Heart right ventricle (tissue), 16 donors: Measurements from ENCODE around the gene MSH5. TPM values are rescaled to one million over a fixed set of nuclear protein-coding genes. Genes with fewer than 3 reads are reported as not detected.

Experiments
- ATAC-seq, 8 donors: fragments of 200-7000 bp; cut with Tn5 transposase; one replicate each; pipeline ENCODE4 v1.9.1; 2020; ENCODE audit warnings: mild to moderate bottlenecking in 8 of 8, moderate library complexity in 8 of 8, moderate number of reproducible peaks in 1 of 8
- DNase-seq, 2 donors: peaks; one replicate each; pipeline ENCODE4 v3.0.0-alpha.2; 2020
- H3K27ac ChIP-seq, 10 donors: fragments of 200-600 bp; sonication (generic) in 2 of 10; one replicate each; pipeline versions ENCODE4 v1.5.0 to v1.8.0; 2020 to 2022; ENCODE audit warnings: mild to moderate bottlenecking in 3 of 10
- H3K27me3 ChIP-seq, 7 donors: fragments of 200-600 bp; one replicate each; pipeline ENCODE4 v1.8.0; 2021 to 2022; ENCODE audit warnings: mild to moderate bottlenecking in 2 of 7
- H3K36me3 ChIP-seq, 9 donors: fragments of 200-600 bp; sonication (generic) in 1 of 9; one replicate each; pipeline versions ENCODE4 v1.5.0 to v1.8.0; 2020 to 2022; ENCODE audit warnings: mild to moderate bottlenecking in 2 of 9
- H3K4me1 ChIP-seq, 9 donors: fragments of 200-600 bp; sonication (generic) in 1 of 9; one replicate each; pipeline versions ENCODE4 v1.5.0 to v1.8.0; 2020 to 2022; ENCODE audit warnings: mild to moderate bottlenecking in 4 of 9
- H3K4me3 ChIP-seq, 10 donors: fragments of 200-600 bp; sonication (generic) in 2 of 10; one replicate each; pipeline versions ENCODE4 v1.5.0 to v1.8.0; 2020 to 2022; ENCODE audit warnings: mild to moderate bottlenecking in 7 of 10, moderate library complexity in 2 of 10
- H3K9me3 ChIP-seq, 11 donors: fragments of 200-600 bp in 10 of 11; sonication (generic) in 2 of 11; one replicate each; pipeline versions ENCODE4 v1.5.0 to v1.8.0; 2013 to 2022; ENCODE audit warnings: mild to moderate bottlenecking in 2 of 11, control low read depth in 1 of 11, moderate library complexity in 1 of 11
- CTCF ChIP-seq, 9 donors: fragments of 200-600 bp; sonication (generic) in 2 of 9; IDR thresholded peaks; one replicate each; pipeline versions ENCODE4 v1.5.0 to v1.8.0; 2021 to 2022; ENCODE audit warnings: antibody characterized with exemption in 9 of 9, mild to moderate bottlenecking in 5 of 9, moderate library complexity in 1 of 9
- WGBS, 2 donors: extraction: QIAGEN DNeasy Blood & Tissue Kit; methylation state at CpG; one replicate each; pipeline ENCODE4 v1.1.7; 2013; ENCODE audit warnings: inconsistent platforms in 1 of 2; 5-methylcytosine and 5-hydroxymethylcytosine counted together
- intact Hi-C, 10 donors: fragments of 100-400 bp; cut with DNase I; formaldehyde crosslinking; loops; one replicate each; pipeline versions ENCODE4 v1.11.1 to v1.14.2; 2022
- polyA plus RNA-seq, 2 donors: library from polyadenylated mRNA; stranded (reverse); fragments of 200-250 nt; gene quantifications; one replicate each; pipeline ENCODE4 v1.2.3, GENCODE V29; 2013
- total RNA-seq, 10 donors: library from RNA; stranded (reverse); fragmentation: NEBNext Ultra II Directional in 3 of 10; extraction: Animal tissue kit (Norgen Biotek cat#: 25700) in 3 of 10; gene quantifications; one replicate each; pipeline versions ENCODE4 v1.2.1 to v1.2.4, GENCODE V29; 2021 to 2023
- donor health status: Arrhythmogenic right ventricular cardiomyopathy.
- donor health status: ischemic (EF 13 %, LVEDD 7.1; RV severe dilation, severe dysfunction).
- donor health status: healthy with polysubstance abuse.
- donor health status: DM: no; HTN: yes; CAD: no.
- donor health status: DM: no; HTN: no; CAD: no.
- donor health status: ischemic (EF 25% LVEDD 6.9; RV normal size, moderate dysfunction).
- donor health status: ischemic (EF 25% LVEDD 5.7; RV mildly dilated, moderate dysfunction).
- donor health status: healthy.
- donor health status: DM: yes; HTN: yes; CAD: no.
- donor health status: Ischemic cardiomyopathy.
- donor health status: ischemic (EF 35%, LVEDD 5.7; RV mildly dilated, moderate dysfunction).
- donor health status: nonischemic (EF 11% LVEDD 7.7; RV severe dilation, severe dysfunction).
- donor health status: DM: yes; HTN: yes; CAD: no.
- donor health status: PGD.
- donor health status: ischemic (EF 29% LVEDD 5.4; RV normal size, mild dysfunction).
- donor health status: nonischemic (EF 23%, LVEDD 6.1; RV moderate dilation, normal function).

MSH5 gene
- total and polyA plus RNA-seq, 12 donors: 0.89 to 6.1 (median 2.6) TPM

GRCh38 chr6:31728767-31729514 is 10.9 kb upstream of the MSH5 start, which contains the start of gene DDAH2:
Gene DDAH2, minus strand, starts transcription at chr6:31729299. Its CDS starts 138 bp downstream, at chr6:31729161.
- H3K27ac ChIP-seq: peak within 1 kb of the TSS; percentile 93 to 97 (median 94)
- H3K36me3 ChIP-seq: peaks cover 0 to 73% (median 44%) of the 10 kb centered on the region in 9 donors
- H3K4me1 ChIP-seq: peaks cover 10 to 76% (median 46%) of the 10 kb centered on the region in 9 donors
- intact Hi-C loops: loop anchor here in 6 of 10 donors (1.0 to 5.0 kb wide), 5 partner anchors 28 to 103 kb away; partner anchors contain the start of genes LY6G5C (in 1 of the 6) and VARS1 (in 1 of the 6)
- H3K9me3 ChIP-seq: no peaks in the 10 kb centered on the region
- ATAC-seq: peak; percentile 25 to 51 (median 44)
- peak in 1 of 2 donors; percentile 32 for DNase-seq
- peak within 1 kb of the TSS; percentile 66 to 95 (median 78) for H3K4me3 ChIP-seq
- peak in 3 of 9 donors; percentile 34 to 77 (median 67) for TF ChIP-seq CTCF (IDR thresholded peaks at IDR 0.05)
- WGBS, 2 donors: 11 to 18% methylated on average over 36 of the region's 36 CpGs
- H3K27me3 ChIP-seq: no peaks in the 10 kb centered on the region

- 1% methylated on average over 29 of the region's 29 CpGs for WGBS, 2 donors
- intact Hi-C loops: loop anchor here in 6 of 10 donors (1.0 to 5.0 kb wide), 5 partner anchors 28 to 103 kb away; partner anchors contain the start of genes LY6G5C (in 1 of the 6) and VARS1 (in 1 of the 6)
- peak overlapping the region; percentile 93 to 97 (median 94) for H3K27ac ChIP-seq
- peak; percentile 84 to 92 (median 90) for ATAC-seq
- DNase-seq: peak; percentile 92 to 94
- no peaks in the 10 kb centered on the region for H3K9me3 ChIP-seq
- TF ChIP-seq CTCF (IDR thresholded peaks at IDR 0.05): peak in 6 of 9 donors; percentile 46 to 82 (median 67)
- H3K4me1 ChIP-seq: peaks cover 12 to 82% (median 52%) of the 10 kb centered on the region in 9 donors
- peaks cover 0 to 80% (median 46%) of the 10 kb centered on the region in 9 donors for H3K36me3 ChIP-seq
- peak overlapping the region; percentile 66 to 95 (median 78) for H3K4me3 ChIP-seq
- H3K27me3 ChIP-seq: no peaks in the 10 kb centered on the region
These were observed 10.3 kb upstream of the MSH5 start for GRCh38 chr6:31729515-31729978.

GRCh38 chr6:31729979-31730630 is 9.7 kb upstream of the MSH5 start:
- H3K9me3 ChIP-seq: no peaks in the 10 kb centered on the region
- peak in 2 of 9 donors; percentile 14 to 22 for TF ChIP-seq CTCF (IDR thresholded peaks at IDR 0.05)
- peaks cover 12 to 84% (median 57%) of the 10 kb centered on the region in 9 donors for H3K4me1 ChIP-seq
- intact Hi-C loops: loop anchor here in 7 of 10 donors (1.0 to 10.0 kb wide), 7 partner anchors 29 to 105 kb away; partner anchors contain the start of genes VARS1 (in 2 of the 7) and LY6G5C (in 1 of the 7)
- peak overlapping the region; percentile 66 to 95 (median 78) for H3K4me3 ChIP-seq
- 2% methylated on average over 46 of the region's 46 CpGs for WGBS, 2 donors
- DNase-seq (peak; percentile 92 to 93), ATAC-seq (peak; percentile 81 to 93 (median 90))
- H3K27ac ChIP-seq: peak overlapping the region; percentile 93 to 97 (median 94)
- H3K36me3 ChIP-seq: peaks cover 0 to 77% (median 46%) of the 10 kb centered on the region in 9 donors
- H3K27me3 ChIP-seq: no peaks in the 10 kb centered on the region
